Loucy (cell line): ENCODE results near the gene CCDC150.

Source experiments
- CTCF ChIP-seq: fragments of 200-600 bp; sonication (generic); conservative IDR thresholded peaks from 2 replicates; pipeline ENCODE4 v1.5.1; 2014; ENCODE audit warnings: mild to moderate bottlenecking, antibody characterized with exemption, low read length
- EZH2phosphoT487 ChIP-seq: fragments of 200-600 bp; IDR thresholded peaks from 2 replicates; pipeline ENCODE4 v1.6.1; 2018; ENCODE audit warnings: antibody characterized with exemption, mild to moderate bottlenecking, moderate library complexity, borderline replicate concordance

- TF ChIP-seq CTCF (no peak), EZH2phosphoT487 (no peak)
Observed at GRCh38 chr2:196617430-196617829, 22.1 kb upstream of the CCDC150 start.
